ENCODE measurements around the gene PMFBP1. TPM values are rescaled to one million over a fixed set of nuclear protein-coding genes. Genes with fewer than 3 reads are reported as not detected.

Gene PMFBP1
- total and polyA plus RNA-seq, 10 of the 15 experiments (the other 5 are each of a cell fraction or from before 2014, with no cell fraction given): 0.40 to 2.3 (median 1.1) TPM

DNA sequence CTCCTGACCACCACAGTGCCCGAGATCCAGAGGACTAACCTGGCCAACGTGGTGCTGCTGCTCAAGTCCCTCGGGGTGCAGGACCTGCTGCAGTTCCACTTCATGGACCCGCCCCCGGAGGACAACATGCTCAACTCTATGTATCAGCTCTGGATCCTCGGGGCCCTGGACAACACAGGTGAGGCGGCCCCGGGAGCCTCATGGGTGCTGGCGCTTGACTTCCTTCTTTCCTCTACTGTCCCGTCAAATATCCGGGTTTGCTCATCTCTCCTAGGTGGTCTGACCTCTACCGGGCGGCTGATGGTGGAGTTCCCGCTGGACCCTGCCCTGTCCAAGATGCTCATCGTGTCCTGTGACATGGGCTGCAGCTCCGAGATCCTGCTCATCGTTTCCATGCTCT is 64.6 kb downstream of the PMFBP1 start:
- ChIA-PET CTCF (no interaction called here), POLR2A (no interaction called here), RAD21 (ENCODE audit: unreplicated experiment) (no interaction called here), SMC1A (ENCODE audit: uncharacterized antibody, unreplicated experiment) (no interaction called here)
- no peak for TF ChIP-seq ASH2L (IDR thresholded peaks at IDR 0.05; ENCODE audit: borderline replicate concordance, low read depth)
- TF ChIP-seq POLR2A (IDR thresholded peaks at IDR 0.05; ENCODE audit: low read depth, low read length): 0 out of 2 replicates have a peak, but pooled peaks have one; percentile 6
- H3K9me3 ChIP-seq (replicated peaks; ENCODE audit: control insufficient read depth, insufficient read depth, low read length): no peaks in the 10 kb centered on the region
- in situ Hi-C loops (cut with MboI): no loop called here
- ATAC-seq (no peak), DNase-seq (ENCODE audit: low read depth, low spot score) (no peak), FAIRE-seq (no peak)
- H3K79me2 ChIP-seq (ENCODE audit: control insufficient read depth, insufficient read depth, low read length): no peaks in the 10 kb centered on the region
- no peak overlapping the region for H3K4me2 ChIP-seq (ENCODE audit: control insufficient read depth, insufficient read depth)
- intact Hi-C loops (cut with micrococcal nuclease; ENCODE audit: unreplicated experiment): no loop called here
- H3K36me3 ChIP-seq (ENCODE audit: control insufficient read depth in 2 of 2, insufficient read depth in 2 of 2, low read length in 1 of 2): peaks cover 44 to 64% of the 10 kb centered on the region in 2 experiments
- WGBS (ENCODE audit: insufficient coverage, insufficient replicate concordance, low lambda C conversion rate, missing lambda C conversion rate): 97% methylated on average over 17 of the region's 17 CpGs
- no peaks in the 10 kb centered on the region for H3K4me1 ChIP-seq (ENCODE audit: control insufficient read depth, insufficient read depth, low read length)
- no peak overlapping the region for H3K9ac ChIP-seq (ENCODE audit: control insufficient read depth, insufficient read depth, low read length)
- no peak overlapping the region for H3K4me3 ChIP-seq
- no peaks in the 10 kb centered on the region; the same call in 1 of the 2 replicates for H4K20me1 ChIP-seq (ENCODE audit: control insufficient read depth, insufficient read depth)
- H2AFZ ChIP-seq (ENCODE audit: control insufficient read depth, low read depth, low read length): no peak overlapping the region
- no peak overlapping the region for H3K27ac ChIP-seq (ENCODE audit: control insufficient read depth, insufficient read depth)
- no TSS peak for BruUV-seq (replicated peaks)
- no peaks in the 10 kb centered on the region for H3K27me3 ChIP-seq (replicated peaks in 1 of 2; ENCODE audit: control insufficient read depth in 2 of 2, insufficient read depth in 2 of 2, low read length in 1 of 2)

DNA sequence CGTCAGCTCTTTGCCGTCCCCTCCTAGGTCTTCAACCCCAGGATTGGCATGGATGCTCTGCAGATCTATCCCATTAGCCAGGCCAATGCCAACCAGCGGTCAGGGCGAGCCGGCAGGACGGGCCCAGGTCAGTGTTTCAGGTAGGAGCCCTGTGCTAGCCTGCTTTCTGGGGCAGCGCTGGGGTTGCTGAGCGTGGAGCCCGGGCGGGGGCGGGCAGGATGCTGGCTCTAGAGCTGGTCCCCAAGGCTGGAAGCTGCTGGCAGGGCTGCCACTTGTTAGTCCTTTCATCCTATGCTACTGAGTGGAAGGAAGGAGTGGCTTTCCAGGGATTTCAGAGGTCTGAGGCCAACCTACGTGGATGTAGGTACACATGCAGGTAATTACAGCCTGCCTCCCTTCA is 66.0 kb downstream of the PMFBP1 start:
- SMC1A ChIA-PET (ENCODE audit: uncharacterized antibody, unreplicated experiment): no interaction called here
- H2AFZ ChIP-seq (ENCODE audit: control insufficient read depth, low read depth, low read length): no peak overlapping the region
- WGBS (ENCODE audit: insufficient coverage, insufficient replicate concordance, low lambda C conversion rate, missing lambda C conversion rate): 96% methylated on average over 12 of the region's 12 CpGs
- no peaks in the 10 kb centered on the region for H3K9me3 ChIP-seq (replicated peaks; ENCODE audit: control insufficient read depth, insufficient read depth, low read length)
- RAD21 ChIA-PET (ENCODE audit: unreplicated experiment): no interaction called here
- ATAC-seq (no peak), FAIRE-seq (no peak), DNase-seq (ENCODE audit: low read depth, low spot score) (no peak)
- no peaks in the 10 kb centered on the region for H3K79me2 ChIP-seq (ENCODE audit: control insufficient read depth, insufficient read depth, low read length)
- H3K4me3 ChIP-seq: no peak overlapping the region
- in situ Hi-C loops (cut with MboI) (no loop called here), intact Hi-C loops (cut with micrococcal nuclease; ENCODE audit: unreplicated experiment) (no loop called here)
- peaks cover 55 to 60% of the 10 kb centered on the region in 2 experiments for H3K36me3 ChIP-seq (ENCODE audit: control insufficient read depth in 2 of 2, insufficient read depth in 2 of 2, low read length in 1 of 2)
- BruUV-seq (replicated peaks): no TSS peak
- H3K4me1 ChIP-seq (ENCODE audit: control insufficient read depth, insufficient read depth, low read length): no peaks in the 10 kb centered on the region
- CTCF ChIA-PET: no interaction called here
- POLR2A ChIA-PET: interaction anchor here (1.2 kb wide), 1 partner anchor 13 kb away, joined by 3 read pairs; the partner anchor contains the start of genes DHX38 and TXNL4B
- H3K27me3 ChIP-seq (replicated peaks in 1 of 2; ENCODE audit: control insufficient read depth in 2 of 2, insufficient read depth in 2 of 2, low read length in 1 of 2): no peaks in the 10 kb centered on the region
- no peak overlapping the region for H3K9ac ChIP-seq (ENCODE audit: control insufficient read depth, insufficient read depth, low read length)
- no peak overlapping the region for H3K27ac ChIP-seq (ENCODE audit: control insufficient read depth, insufficient read depth)
- no peak overlapping the region for H3K4me2 ChIP-seq (ENCODE audit: control insufficient read depth, insufficient read depth)
- TF ChIP-seq HDAC2 (IDR thresholded peaks at IDR 0.05) (no peak), WRNIP1 (IDR thresholded peaks at IDR 0.05; ENCODE audit: borderline replicate concordance, low read depth, low read length) (no peak), SMARCA5 (IDR thresholded peaks at IDR 0.05) (no peak)
- no peaks in the 10 kb centered on the region; the same call in 1 of the 2 replicates for H4K20me1 ChIP-seq (ENCODE audit: control insufficient read depth, insufficient read depth)
